ENCODE measurements around the gene ELP4. TPM values are rescaled to one million over a fixed set of nuclear protein-coding genes. Genes with fewer than 3 reads are reported as not detected.

The ELP4 gene
- total RNA-seq, 2 donors from 2014 or later, result 14.0 to 15.6 TPM

- H3K9me3 ChIP-seq, result no peaks in the 10 kb centered on the region
- H3K36me3 ChIP-seq, result no peaks in the 10 kb centered on the region
- no peak overlapping the region for H3K27ac ChIP-seq
- peaks cover 0 to 28% of the 10 kb centered on the region in 2 donors for H3K4me1 ChIP-seq
- H3K4me3 ChIP-seq, result no peak overlapping the region
- DNase-seq (ENCODE audit: low spot score), result no peak
- peaks cover 17 to 21% of the 10 kb centered on the region in 2 donors for H3K27me3 ChIP-seq
- no peak for TF ChIP-seq CTCF (IDR thresholded peaks at IDR 0.05)
These were observed 285.0 kb downstream of the ELP4 start for GRCh38 chr11:31794548-31794947.

GRCh38 chr11:31795706-31796498 is 286.3 kb downstream of the ELP4 start:
- Histone ChIP-seq H3K4me3 (no peak overlapping the region), H3K4me1 (peaks cover 0 to 31% of the 10 kb centered on the region in 2 donors), H3K27ac (no peak overlapping the region), H3K27me3 (peaks cover 29 to 34% of the 10 kb centered on the region in 2 donors), H3K9me3 (no peaks in the 10 kb centered on the region), H3K36me3 (no peaks in the 10 kb centered on the region)
- no peak for DNase-seq (ENCODE audit: low spot score)
- TF ChIP-seq CTCF (IDR thresholded peaks at IDR 0.05), result no peak

- Histone ChIP-seq H3K27ac (no peak overlapping the region), H3K4me1 (peaks cover 0 to 31% of the 10 kb centered on the region in 2 donors), H3K9me3 (no peaks in the 10 kb centered on the region), H3K4me3 (no peak overlapping the region), H3K36me3 (no peaks in the 10 kb centered on the region), H3K27me3 (peaks cover 36 to 40% of the 10 kb centered on the region in 2 donors)
- TF ChIP-seq CTCF (IDR thresholded peaks at IDR 0.05), result no peak
- no peak for DNase-seq (ENCODE audit: low spot score)
These were observed 287.1 kb downstream of the ELP4 start for GRCh38 chr11:31796499-31797189.

GRCh38 chr11:31797190-31798056 is 287.9 kb downstream of the ELP4 start:
- Histone ChIP-seq H3K9me3 (no peaks in the 10 kb centered on the region), H3K36me3 (no peaks in the 10 kb centered on the region), H3K27me3 (peaks cover 42% of the 10 kb centered on the region in 2 donors), H3K27ac (no peak overlapping the region), H3K4me3 (no peak overlapping the region), H3K4me1 (peaks cover 0 to 31% of the 10 kb centered on the region in 2 donors)
- no peak for DNase-seq (ENCODE audit: low spot score)
- no peak for TF ChIP-seq CTCF (IDR thresholded peaks at IDR 0.05)

- Histone ChIP-seq H3K27ac (no peak overlapping the region), H3K27me3 (peaks cover 42 to 48% of the 10 kb centered on the region in 2 donors), H3K9me3 (no peaks in the 10 kb centered on the region), H3K4me3 (no peak overlapping the region), H3K36me3 (no peaks in the 10 kb centered on the region), H3K4me1 (peaks cover 0 to 31% of the 10 kb centered on the region in 2 donors)
- DNase-seq (ENCODE audit: low spot score), result no peak
- no peak for TF ChIP-seq CTCF (IDR thresholded peaks at IDR 0.05)
These were observed 288.5 kb downstream of the ELP4 start for GRCh38 chr11:31798057-31798553.

All from right atrium auricular region (tissue), 2 donors.